ENCODE data around the gene SMIM41.

The SMIM41 gene

DNA sequence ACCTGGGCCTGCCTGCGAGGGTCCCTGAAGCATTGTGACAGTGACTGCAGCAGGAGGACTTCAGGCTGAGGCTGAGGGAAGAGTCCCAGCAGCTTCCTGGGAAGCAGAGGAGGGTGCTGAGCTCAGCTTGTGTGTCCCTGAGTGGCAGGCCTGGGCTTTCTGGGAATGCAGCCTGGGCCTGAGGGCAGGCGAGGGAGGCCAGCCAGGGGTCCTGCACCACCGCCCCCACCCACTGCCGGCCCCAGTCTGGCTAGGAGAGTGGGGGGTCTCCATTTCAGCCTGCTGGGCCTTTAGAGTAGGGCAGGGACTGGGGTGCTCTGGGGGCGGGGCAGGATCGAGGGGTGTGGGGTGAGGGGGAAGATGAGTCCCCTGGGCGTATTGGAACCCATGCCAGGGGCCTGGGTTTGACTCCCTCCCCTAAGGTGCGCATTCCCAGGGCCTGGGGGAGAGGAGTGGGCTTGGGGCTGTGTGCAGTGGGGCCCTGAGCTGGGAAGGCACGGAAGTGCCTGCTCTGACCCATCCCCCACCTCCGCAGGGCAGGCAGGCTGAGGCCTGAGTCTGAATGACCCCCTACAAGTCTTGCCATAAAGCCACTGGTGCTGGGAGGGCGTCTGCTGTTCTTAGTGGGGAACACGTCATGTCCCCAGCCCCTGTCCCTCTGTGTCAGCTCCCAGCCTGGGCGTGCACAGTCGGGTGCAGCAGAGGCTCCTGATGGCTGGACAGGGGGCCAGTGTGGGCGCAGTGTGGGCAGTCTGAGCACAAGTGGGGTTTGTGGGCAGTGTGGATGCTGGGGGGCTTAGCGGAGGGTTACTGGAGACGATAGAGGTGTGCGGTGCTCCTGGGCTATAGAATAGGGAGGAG is 66.0 kb downstream of the SMIM41 start:
- DNase-seq: no peak

GRCh38 chr12:52146089-52146821 is 66.8 kb downstream of the SMIM41 start:
- no peak for DNase-seq

GRCh38 chr12:52146822-52147366 is 67.4 kb downstream of the SMIM41 start:
- no peak for DNase-seq

DNA sequence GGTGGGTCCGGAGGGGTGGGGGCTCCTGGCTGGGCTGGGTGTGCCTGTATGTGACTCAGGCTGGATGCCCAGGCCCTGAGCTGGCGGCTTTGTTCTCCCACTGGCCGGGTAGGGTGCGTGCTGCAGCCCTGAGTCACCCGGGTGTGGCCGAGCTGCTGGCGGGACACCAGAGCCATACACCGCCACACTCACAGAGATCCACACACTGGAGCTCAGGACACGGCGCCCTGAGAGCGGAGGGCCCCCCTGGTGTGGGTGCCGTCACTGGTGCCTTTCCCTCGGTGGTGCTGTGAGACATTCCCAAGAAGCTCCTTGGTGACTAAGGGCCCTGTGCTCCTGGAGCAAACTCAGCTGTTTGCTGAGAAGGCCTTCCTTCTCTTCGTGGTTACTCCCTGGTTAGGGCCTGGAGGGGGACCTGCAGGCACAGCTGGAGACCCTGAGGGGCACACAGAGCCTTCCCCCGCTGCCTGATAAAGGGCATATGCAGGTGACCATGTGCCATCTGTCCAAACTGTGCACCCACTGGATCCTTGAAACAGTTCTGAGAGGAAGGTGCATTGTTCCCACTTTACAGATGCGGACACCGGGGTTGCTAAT is 68.0 kb downstream of the SMIM41 start:
- DNase-seq: peak in 15 of 51 donors; percentile 2 to 82 (median 19)

DNA sequence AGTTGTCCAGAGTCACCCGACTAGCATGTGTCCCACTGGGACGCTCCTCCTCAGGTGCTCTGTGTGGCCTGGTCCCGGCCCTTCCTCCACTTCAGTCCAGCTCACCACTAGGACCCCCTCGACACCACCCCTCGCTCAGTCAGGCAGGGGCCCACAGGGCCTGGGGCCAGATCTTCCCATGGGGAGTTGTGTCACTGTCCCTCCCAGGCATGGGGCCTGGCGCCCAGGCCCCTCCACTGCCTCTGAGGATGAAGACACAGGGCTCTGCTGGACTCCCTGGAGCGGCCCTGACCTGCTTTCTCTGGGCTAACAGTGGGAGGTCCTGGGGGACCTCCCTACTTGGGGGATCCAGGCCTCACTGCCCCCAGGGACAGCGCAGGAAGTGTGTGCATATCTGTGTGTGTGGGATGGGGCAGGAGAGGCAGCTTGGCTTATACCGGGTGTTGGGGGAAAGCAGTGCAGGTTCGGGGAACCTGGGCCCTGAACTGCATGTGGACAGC is 68.5 kb downstream of the SMIM41 start:
- DNase-seq: no peak

- DNase-seq: no peak
Observed at GRCh38 chr12:52148464-52149181, 69.1 kb downstream of the SMIM41 start.

GRCh38 chr12:52149182-52149641 is 69.7 kb downstream of the SMIM41 start:
- DNase-seq: no peak

- DNase-seq: no peak
Observed at GRCh38 chr12:52149651-52150241, 70.2 kb downstream of the SMIM41 start.

- DNase-seq: no peak
Observed at GRCh38 chr12:52151153-52151836, 71.8 kb downstream of the SMIM41 start.

GRCh38 chr12:52151837-52152783 is 72.6 kb downstream of the SMIM41 start:
- DNase-seq: peak in 14 of 51 donors; percentile 5 to 50 (median 12)

DNA sequence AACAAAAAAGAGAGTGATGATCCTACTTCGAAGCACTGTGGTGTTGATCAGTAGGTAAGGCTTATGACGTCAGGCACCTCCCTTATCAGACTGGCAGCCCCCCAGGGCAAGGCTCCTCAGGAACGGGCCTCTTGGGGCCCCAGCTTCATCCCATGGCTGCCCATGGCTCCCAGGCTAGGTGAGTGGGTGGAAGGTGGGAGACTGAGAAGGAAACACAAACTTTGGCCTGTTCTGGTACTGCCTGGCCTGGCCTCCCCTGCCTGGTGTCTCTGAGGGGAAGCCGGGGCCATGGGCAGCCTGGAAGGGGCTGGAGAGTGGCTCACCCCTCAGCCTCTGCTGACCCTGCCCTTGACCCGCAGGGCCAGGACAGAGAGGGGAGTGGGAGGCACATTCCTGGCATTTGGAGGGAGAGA is 73.4 kb downstream of the SMIM41 start:
- no peak for DNase-seq

- no peak for DNase-seq
Observed at GRCh38 chr12:52155048-52155868, 75.8 kb downstream of the SMIM41 start.

GRCh38 chr12:52156311-52156710 is 76.8 kb downstream of the SMIM41 start:
- DNase-seq: no peak

DNA sequence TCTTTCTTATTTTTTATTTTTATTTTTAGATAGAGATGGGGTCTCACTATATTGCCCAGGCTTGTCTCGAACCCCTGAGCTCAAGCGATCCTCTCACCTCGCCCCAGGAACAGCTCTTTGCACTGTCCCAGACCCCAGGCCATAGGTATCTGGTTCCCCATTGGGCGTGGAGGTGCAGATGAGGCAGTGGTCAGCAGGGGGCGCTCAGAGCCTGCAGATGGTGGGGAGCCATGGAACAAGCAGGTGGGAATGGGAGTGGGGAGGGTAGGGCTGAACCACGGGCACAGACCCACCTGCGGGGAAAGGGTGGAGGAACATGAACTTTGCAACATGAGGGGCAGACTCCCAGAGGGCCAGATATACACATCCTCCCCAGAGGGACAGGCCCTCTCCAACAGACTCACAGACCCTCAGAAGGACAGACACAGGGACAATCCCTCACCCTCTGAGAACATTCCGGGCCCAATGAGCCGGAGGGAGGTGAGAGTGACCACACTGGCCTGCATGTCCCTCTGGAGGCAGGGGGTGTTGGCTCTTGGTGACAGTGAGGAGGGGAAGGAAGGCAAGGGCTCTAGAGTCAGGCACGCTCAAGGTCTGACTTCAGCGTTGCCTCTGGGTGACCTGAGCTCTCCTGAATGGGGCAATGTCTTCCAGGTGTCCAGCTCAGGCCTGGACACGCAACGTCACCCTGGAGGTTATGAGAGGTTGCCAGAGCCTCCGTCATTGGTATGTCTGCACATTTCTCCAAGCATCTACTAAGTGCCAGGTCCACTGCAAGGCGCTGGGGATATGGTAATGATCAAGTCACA is 77.5 kb downstream of the SMIM41 start:
- DNase-seq: peak in 49 of 51 donors; percentile 5 to 79 (median 45)

- DNase-seq: no peak
Observed at GRCh38 chr12:52157566-52158150, 78.2 kb downstream of the SMIM41 start.
